IPS DF 6.9 (cell line): ENCODE measurements around the gene S100P.

Experiments used
- DNase-seq: peaks from one replicate; pipeline ENCODE4 v3.0.0-alpha.2; 2013; ENCODE audit warnings: low read depth, low spot score
- H3K27ac ChIP-seq: one replicate; pipeline ENCODE4 v1.5.1; 2013; ENCODE audit warnings: low read length, control low read depth
- H3K27me3 ChIP-seq: 2 replicates; pipeline ENCODE4 v1.6.1; 2013; ENCODE audit warnings: mild to moderate bottlenecking, low read length; ENCODE audit not compliant: control insufficient read depth, insufficient read depth
- H3K36me3 ChIP-seq: 2 replicates; pipeline ENCODE4 v1.6.1; 2013; ENCODE audit warnings: low read length; ENCODE audit not compliant: control insufficient read depth, insufficient read depth
- H3K4me1 ChIP-seq: 2 replicates; pipeline ENCODE4 v1.6.1; 2013; ENCODE audit warnings: low read length; ENCODE audit not compliant: control insufficient read depth, insufficient read depth
- H3K4me3 ChIP-seq: 2 replicates; pipeline ENCODE4 v1.5.1; 2013; ENCODE audit warnings: mild to moderate bottlenecking, low read length
- H3K9me3 ChIP-seq: 2 replicates; pipeline ENCODE4 v1.6.1; 2013; ENCODE audit warnings: low read length, inconsistent platforms; ENCODE audit not compliant: control insufficient read depth, insufficient read depth
- WGBS: extraction: QIAGEN DNeasy Blood & Tissue Kit; methylation state at CpG from one replicate; pipeline ENCODE4 v1.1.7; 2013; ENCODE audit warnings: mixed read lengths, missing lambda C conversion rate; ENCODE audit not compliant: insufficient read length, insufficient coverage; 5-methylcytosine and 5-hydroxymethylcytosine counted together

Gene S100P

DNA sequence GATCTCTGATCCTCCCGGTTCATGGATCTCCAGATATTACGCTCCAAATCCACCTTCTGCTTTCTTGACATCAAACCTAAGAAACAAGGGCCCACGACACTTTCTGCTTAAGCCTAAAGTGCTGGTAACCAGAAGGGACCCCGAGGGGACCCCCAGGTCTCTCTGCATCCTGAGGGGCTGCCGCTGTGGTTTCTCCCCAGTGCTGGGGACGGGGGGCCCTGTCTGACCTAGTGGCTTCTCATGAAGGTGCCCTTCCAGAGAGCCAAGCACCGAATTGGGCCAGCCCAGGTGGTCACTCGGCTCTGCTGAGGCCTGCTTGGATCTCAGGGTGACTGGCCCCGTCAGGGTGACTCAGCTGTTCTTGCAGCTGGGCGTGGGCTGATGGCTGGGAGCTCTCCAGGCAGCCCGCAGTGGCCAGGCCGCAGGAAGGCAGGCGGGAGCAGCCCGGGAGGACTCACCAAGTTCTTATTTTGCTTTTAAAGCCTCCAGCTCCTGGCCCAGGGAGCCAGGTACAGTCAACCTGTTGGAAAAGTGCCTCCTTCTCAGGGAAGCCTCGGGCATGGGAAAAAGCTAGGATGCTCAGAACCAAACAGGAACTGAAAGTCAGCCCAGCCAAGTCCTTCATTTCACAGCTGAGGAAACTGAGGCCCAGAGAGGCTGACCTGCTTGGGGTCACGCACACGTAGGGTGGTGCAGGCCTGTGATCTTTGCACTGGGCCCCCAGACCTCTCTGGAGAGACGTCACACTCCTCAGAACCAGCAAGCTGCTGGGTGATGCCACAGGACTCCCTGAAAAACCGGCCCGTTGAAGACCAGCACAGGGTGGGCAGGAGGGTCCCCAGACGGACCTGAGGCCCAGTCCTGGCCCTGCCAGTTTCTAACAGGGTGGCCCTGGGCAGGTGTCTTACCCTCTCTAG lies 39.0 kb downstream of the S100P start:
- no CpG with 5 or more reads among the region's 21 CpGs for WGBS
- Histone ChIP-seq H3K27ac (no peak overlapping the region), H3K9me3 (no peaks in the 10 kb centered on the region), H3K27me3 (no peaks in the 10 kb centered on the region), H3K36me3 (no peaks in the 10 kb centered on the region), H3K4me3 (no peak overlapping the region), H3K4me1 (no peaks in the 10 kb centered on the region)
- no peak for DNase-seq

DNA sequence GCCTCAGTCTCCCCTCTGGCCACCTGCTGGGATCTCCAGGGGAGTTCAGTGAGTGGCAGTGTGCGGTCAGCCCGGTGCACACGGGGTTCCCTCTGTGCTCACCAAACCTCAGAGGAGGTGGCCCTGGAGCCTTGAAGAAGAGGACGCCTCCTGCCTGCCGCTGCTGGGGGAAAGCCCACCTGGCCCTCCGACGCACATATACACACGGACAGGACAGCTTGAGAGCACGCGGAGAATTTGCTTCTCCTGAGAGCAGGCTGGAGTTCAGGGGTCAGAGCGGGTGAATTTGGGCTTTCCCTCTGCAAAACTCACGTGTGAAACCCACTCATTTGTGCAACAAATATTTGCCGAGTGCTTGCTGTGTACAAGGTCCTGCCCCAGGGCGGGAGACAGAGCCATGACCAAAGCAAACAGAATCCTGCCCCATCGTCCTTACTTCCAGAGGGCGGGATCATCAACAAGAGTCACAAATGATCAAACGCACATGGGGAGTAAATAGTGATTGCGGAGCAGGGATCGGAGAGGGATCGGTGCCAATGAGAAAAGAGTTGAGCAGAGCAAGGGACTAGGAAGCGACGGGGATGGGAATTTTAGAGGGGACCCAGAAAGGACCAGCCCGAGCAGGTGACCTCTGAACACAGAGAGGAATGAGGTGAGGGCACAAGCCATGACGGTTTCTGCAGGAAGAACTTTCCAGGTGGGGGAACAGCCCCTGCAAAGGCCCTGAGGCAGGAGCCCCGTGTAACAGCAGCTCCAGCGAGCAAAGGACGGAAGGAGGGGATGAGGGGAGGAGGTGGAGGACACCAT lies 39.9 kb downstream of the S100P start:
- no peak overlapping the region for H3K27ac ChIP-seq
- no CpG with 5 or more reads among the region's 27 CpGs for WGBS
- H3K27me3 ChIP-seq, result no peaks in the 10 kb centered on the region

DNA sequence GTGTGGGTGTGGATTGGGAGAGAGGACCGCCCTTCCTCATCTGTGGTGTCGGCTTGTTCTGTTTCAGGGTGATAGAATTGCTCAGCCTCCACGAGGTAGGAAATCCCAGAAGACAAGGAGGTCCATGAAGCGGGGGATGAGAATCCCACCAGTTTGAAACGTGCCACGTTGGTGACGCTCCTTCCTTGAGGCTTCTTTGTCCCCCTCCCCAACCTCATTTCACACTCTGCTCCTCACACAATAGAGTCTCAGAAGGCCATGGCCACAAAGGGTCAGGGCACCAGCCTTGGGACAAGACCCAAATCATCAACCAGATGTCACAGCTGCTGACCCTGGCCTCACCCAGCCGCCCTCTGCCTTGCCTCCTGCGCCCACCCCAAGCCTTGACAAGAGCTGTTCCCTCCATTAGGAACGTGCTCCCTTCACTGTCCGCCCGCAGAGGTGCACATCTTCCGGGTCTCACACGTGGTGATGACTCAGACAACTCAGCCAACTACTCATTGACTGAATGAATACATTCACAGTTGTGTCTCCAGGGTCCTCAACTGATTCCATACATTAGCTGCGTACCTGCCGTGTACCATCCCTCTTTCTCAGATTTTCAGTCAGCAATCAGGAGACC lies 40.6 kb downstream of the S100P start:
- Histone ChIP-seq H3K27ac (no peak overlapping the region), H3K4me1 (no peaks in the 10 kb centered on the region), H3K36me3 (no peaks in the 10 kb centered on the region)

More for the DNA sequence above, 39.9 kb downstream of the S100P start:
- Histone ChIP-seq H3K4me1 (no peaks in the 10 kb centered on the region), H3K36me3 (no peaks in the 10 kb centered on the region), H3K9me3 (no peaks in the 10 kb centered on the region), H3K4me3 (no peak overlapping the region)
- DNase-seq, result no peak

DNA sequence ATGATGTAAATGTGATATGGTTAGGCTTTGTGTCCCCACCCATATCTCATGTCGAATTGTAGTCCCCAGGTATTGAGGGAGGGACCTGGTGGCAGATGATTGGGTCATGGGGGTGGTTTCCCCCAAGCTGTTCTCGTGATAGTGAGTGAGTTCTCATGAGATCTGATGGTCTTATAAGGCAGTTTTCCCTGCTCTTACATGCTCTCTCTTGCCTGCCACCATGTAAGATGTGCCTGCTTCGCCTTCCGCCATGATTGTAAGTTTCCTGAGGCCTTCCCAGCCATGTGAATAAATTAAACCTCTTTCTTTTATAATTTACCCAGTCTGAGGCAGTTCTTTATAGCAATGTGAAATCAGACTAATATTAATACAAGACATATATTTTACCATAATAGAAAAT lies 46.2 kb downstream of the S100P start:
- Histone ChIP-seq H3K4me1 (no peaks in the 10 kb centered on the region), H3K27me3 (no peaks in the 10 kb centered on the region), H3K4me3 (no peak overlapping the region), H3K9me3 (no peaks in the 10 kb centered on the region), H3K36me3 (no peaks in the 10 kb centered on the region), H3K27ac (no peak overlapping the region)
- no CpG with 5 or more reads among the region's 4 CpGs for WGBS
- no peak for DNase-seq

More for the DNA sequence above, 40.6 kb downstream of the S100P start:
- no peak for DNase-seq
- H3K4me3 ChIP-seq, result no peak overlapping the region
- no CpG with 5 or more reads among the region's 16 CpGs for WGBS
- H3K9me3 ChIP-seq, result no peaks in the 10 kb centered on the region
- H3K27me3 ChIP-seq, result no peaks in the 10 kb centered on the region

DNA sequence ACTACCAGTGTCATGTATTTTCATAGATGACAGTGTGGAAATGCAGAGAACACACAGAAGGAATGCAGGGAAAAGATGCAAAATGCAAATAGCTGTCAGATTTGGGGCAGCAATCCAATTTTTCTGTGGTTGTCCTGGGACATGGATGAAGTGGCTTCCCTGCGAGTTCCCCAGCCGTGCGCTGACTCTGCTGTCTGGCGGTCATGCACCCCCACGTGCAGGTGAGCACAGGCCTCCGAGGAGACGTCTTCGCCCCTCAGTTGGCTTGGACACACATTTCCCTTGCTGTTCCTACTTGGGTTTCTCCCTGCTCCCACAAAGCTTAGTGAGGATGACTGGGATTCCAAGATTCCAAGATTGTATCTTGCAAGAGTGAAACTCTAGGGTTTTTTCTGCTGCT lies 46.7 kb downstream of the S100P start:
- Histone ChIP-seq H3K9me3 (no peaks in the 10 kb centered on the region), H3K4me1 (no peaks in the 10 kb centered on the region)
- WGBS, result no CpG with 5 or more reads among the region's 8 CpGs

DNA sequence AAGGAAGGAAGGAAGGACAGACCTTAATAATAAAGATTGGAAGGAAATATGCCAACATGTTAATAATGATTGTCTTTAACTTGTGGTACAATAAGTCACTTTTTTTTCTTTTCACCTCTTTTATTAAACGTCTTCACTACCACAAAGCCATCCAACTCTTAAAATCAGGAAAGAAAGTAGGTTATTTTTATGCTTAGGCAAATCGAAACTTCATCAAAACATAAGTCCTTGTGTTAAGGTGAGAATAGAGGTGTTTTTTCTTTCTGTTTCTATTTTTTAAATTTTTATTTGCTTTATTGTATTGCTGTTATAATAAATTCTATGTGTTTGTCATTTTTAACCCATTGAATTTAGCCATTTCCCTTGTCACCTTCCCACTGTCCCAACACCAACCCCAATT lies 48.8 kb downstream of the S100P start:
- 100% methylated on average over 1 of the region's 2 CpGs for whole genome bisulfite sequencing
- H3K9me3 ChIP-seq, result no peaks in the 10 kb centered on the region
- no peak overlapping the region for H3K4me3 ChIP-seq
- no peaks in the 10 kb centered on the region for H3K27me3 ChIP-seq
- H3K36me3 ChIP-seq, result no peaks in the 10 kb centered on the region
- no peak overlapping the region for H3K27ac ChIP-seq
- no peaks in the 10 kb centered on the region for H3K4me1 ChIP-seq
- DNase-seq, result no peak

More for the DNA sequence above, 46.7 kb downstream of the S100P start:
- no peak overlapping the region for H3K27ac ChIP-seq
- no peak overlapping the region for H3K4me3 ChIP-seq
- no peaks in the 10 kb centered on the region for H3K36me3 ChIP-seq
- H3K27me3 ChIP-seq, result no peaks in the 10 kb centered on the region
- no peak for DNase-seq

DNA sequence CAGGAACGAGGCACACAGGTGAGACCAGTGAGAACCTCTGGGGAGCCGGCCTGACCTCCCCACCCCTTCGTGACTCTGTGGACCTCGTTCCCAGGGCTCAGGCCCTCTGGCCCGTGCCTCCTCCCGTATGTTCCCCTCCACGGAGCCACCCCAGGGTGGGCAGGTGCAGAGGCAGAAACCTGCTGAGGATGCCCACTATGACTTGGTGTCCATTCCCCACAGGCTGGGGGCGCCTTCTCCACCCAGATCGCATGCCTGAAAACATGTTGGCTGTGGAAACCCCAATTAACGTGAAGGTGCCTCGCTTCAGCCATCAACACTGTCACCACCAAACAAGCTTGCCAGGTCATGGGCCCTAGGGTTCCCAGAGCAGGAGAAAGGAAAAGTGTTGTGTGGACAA lies 49.3 kb downstream of the S100P start:
- H3K4me3 ChIP-seq, result no peak overlapping the region
- no CpG with 5 or more reads among the region's 11 CpGs for WGBS
- H3K9me3 ChIP-seq, result no peaks in the 10 kb centered on the region
- H3K27me3 ChIP-seq, result no peaks in the 10 kb centered on the region
- H3K27ac ChIP-seq, result no peak overlapping the region
- H3K36me3 ChIP-seq, result no peaks in the 10 kb centered on the region
- DNase-seq, result no peak
- no peaks in the 10 kb centered on the region for H3K4me1 ChIP-seq
